MM.1S (cell line): ENCODE results near the gene SYT9.

Experiments used
- DNase-seq: peaks from one replicate; pipeline ENCODE4 v3.0.0-alpha.2; 2015
- H2AFZ ChIP-seq: fragments of 300-600 bp; sonication (generic); 2 replicates; pipeline ENCODE4 v1.6.0; 2016; ENCODE audit warnings: antibody characterized with exemption, low read length
- H3F3A ChIP-seq: fragments of 300-600 bp; sonication (generic); 2 replicates; pipeline ENCODE4 v1.6.1; 2016; ENCODE audit warnings: mild to moderate bottlenecking, antibody characterized with exemption, low read length, moderate library complexity, mixed read lengths; ENCODE audit not compliant: insufficient read depth
- H3K27ac ChIP-seq: fragments of 300-600 bp; sonication (generic); 2 replicates; pipeline ENCODE4 v1.5.1; 2016; ENCODE audit warnings: mild to moderate bottlenecking, low read length
- H3K27me3 ChIP-seq: fragments of 300-600 bp; sonication (generic); replicated peaks from 2 replicates; pipeline ENCODE4 v1.6.0; 2016; ENCODE audit warnings: low read length; ENCODE audit not compliant: insufficient read depth
- H3K36me3 ChIP-seq: fragments of 300-600 bp; sonication (generic); replicated peaks from 2 replicates; pipeline ENCODE4 v1.6.1; 2016; ENCODE audit warnings: mild to moderate bottlenecking, low read length, mixed read lengths; ENCODE audit not compliant: insufficient read depth
- H3K4me1 ChIP-seq: fragments of 300-600 bp; sonication (generic); 2 replicates; pipeline ENCODE4 v1.6.1; 2016; ENCODE audit warnings: low read length, mixed read lengths
- H3K4me2 ChIP-seq: fragments of 300-600 bp; sonication (generic); 2 replicates; pipeline ENCODE4 v1.6.0; 2016; ENCODE audit warnings: low read depth, low read length
- H3K4me3 ChIP-seq: fragments of 300-600 bp; sonication (generic); 2 replicates; pipeline ENCODE4 v1.5.1; 2016; ENCODE audit warnings: low read length, mixed read lengths
- H3K79me2 ChIP-seq: fragments of 300-600 bp; sonication (generic); 2 replicates; pipeline ENCODE4 v1.6.1; 2016; ENCODE audit warnings: mixed run types, low read length, mixed read lengths
- H3K9ac ChIP-seq: fragments of 300-600 bp; sonication (generic); 2 replicates; pipeline ENCODE4 v1.6.1; 2016; ENCODE audit warnings: low read length, mixed read lengths
- H3K9me2 ChIP-seq: fragments of 300-600 bp; sonication (generic); replicated peaks from 2 replicates; pipeline ENCODE4 v1.6.1; 2016; ENCODE audit warnings: mild to moderate bottlenecking, low read length, mixed read lengths; ENCODE audit not compliant: insufficient read depth
- H3K9me3 ChIP-seq: fragments of 300-600 bp; sonication (generic); replicated peaks from 2 replicates; pipeline ENCODE4 v1.6.1; 2016; ENCODE audit warnings: mild to moderate bottlenecking, low read length, mixed read lengths; ENCODE audit not compliant: insufficient read depth
- H4K20me1 ChIP-seq: fragments of 300-600 bp; sonication (generic); 2 replicates; pipeline ENCODE4 v1.6.1; 2016; ENCODE audit warnings: mild to moderate bottlenecking, low read length, moderate library complexity, mixed read lengths; ENCODE audit not compliant: insufficient read depth
- EZH2 ChIP-seq: fragments of 300-600 bp; sonication (generic); optimal IDR thresholded peaks from 2 replicates; pipeline ENCODE3; 2017; ENCODE audit warnings: low read depth, mild to moderate bottlenecking, antibody characterized with exemption, low read length, mixed read lengths
- EZH2phosphoT487 ChIP-seq: fragments of 300-600 bp; sonication (generic); IDR thresholded peaks from 2 replicates; pipeline ENCODE4 v1.6.1; 2018; ENCODE audit warnings: antibody characterized with exemption, low read length
- TF ChIP-seq, protein P1 (sequence below): fragments of 300-600 bp; sonication (generic); IDR thresholded peaks from 2 replicates; pipeline ENCODE4 v1.5.1; 2016; ENCODE audit warnings: antibody characterized with exemption, low read length, mixed read lengths

The SYT9 gene

DNA sequence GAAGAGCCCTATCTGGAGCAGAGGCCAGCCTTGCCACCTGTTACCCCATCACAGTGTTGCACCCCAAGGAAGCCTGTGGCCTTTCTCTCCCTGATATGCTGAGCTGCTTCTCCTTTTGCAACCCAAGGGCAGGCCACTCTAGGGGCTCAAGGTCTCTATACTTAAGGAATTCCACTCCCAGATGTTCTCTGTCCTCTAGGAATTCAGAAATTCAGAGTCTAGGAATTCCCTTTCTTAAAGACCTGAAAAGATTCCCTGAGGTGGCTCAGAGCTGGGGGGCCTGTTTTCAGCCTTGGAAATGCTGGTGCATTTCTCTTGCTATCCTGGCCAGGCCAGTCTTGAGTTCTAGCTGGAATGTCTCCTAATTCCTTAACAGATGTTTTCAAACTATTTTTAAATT lies 165.6 kb downstream of the SYT9 start:
- Histone ChIP-seq H3K9me2 (no peaks in the 10 kb centered on the region), H3K4me3 (no peak overlapping the region), H3K27me3 (no peaks in the 10 kb centered on the region), H3K27ac (no peak overlapping the region), H4K20me1 (no peaks in the 10 kb centered on the region), H3K4me2 (no peak overlapping the region), H3K36me3 (no peaks in the 10 kb centered on the region), H3K4me1 (no peaks in the 10 kb centered on the region), H3K79me2 (no peaks in the 10 kb centered on the region), H3K9ac (no peak overlapping the region), H2AFZ (no peak overlapping the region), H3F3A (no peaks in the 10 kb centered on the region), H3K9me3 (no peaks in the 10 kb centered on the region)
- TF ChIP-seq EZH2 (no peak), EZH2phosphoT487 (no peak)
- TF ChIP-seq, protein P1, sequence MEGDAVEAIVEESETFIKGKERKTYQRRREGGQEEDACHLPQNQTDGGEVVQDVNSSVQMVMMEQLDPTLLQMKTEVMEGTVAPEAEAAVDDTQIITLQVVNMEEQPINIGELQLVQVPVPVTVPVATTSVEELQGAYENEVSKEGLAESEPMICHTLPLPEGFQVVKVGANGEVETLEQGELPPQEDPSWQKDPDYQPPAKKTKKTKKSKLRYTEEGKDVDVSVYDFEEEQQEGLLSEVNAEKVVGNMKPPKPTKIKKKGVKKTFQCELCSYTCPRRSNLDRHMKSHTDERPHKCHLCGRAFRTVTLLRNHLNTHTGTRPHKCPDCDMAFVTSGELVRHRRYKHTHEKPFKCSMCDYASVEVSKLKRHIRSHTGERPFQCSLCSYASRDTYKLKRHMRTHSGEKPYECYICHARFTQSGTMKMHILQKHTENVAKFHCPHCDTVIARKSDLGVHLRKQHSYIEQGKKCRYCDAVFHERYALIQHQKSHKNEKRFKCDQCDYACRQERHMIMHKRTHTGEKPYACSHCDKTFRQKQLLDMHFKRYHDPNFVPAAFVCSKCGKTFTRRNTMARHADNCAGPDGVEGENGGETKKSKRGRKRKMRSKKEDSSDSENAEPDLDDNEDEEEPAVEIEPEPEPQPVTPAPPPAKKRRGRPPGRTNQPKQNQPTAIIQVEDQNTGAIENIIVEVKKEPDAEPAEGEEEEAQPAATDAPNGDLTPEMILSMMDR, result no peak
- no peak for DNase-seq

DNA sequence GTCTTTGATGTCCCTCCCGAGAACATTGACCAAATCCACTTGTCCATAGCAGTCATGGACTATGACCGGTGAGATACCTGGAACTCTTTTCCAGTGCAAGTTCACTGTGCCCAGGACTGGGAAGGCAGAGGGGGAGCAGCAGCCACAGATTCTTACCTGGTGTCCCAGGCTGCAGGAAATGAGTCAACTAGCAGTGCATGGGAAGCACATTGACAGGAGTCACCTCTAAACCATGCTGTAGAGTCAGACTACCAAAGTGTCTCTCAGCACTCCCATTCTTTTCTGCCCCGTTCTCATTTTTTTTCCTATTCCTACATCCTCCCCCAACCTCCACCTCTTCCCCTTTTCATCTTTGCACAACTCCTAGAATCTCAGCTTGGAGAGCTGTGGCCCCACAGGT lies 166.4 kb downstream of the SYT9 start:
- Histone ChIP-seq H3K27me3 (no peaks in the 10 kb centered on the region), H3K9me2 (no peaks in the 10 kb centered on the region)
- TF ChIP-seq, protein P1, result no peak
- TF ChIP-seq EZH2, result no peak
- TF ChIP-seq EZH2phosphoT487, result no peak

DNA sequence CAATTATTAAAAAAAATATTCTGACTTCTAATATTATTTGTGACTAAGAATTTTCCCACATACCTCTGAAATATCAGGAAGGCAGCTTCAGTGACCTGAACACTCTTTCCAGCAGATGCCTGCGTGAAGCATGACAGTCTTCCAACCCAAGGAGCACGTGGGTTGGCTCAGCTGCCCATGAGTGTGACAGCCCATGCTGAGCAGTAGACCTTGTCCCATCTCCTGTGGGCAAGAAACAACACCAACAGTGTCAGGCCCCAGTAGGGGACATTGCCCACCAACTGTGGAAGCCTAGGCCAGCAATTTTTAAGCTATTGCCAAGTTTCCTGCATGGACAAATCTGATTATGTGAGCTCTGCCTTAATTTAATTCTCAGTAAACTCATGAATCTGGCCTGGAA lies 167.2 kb downstream of the SYT9 start:
- H3K4me1 ChIP-seq, result peaks cover 10% of the 10 kb centered on the region
- H3K36me3 ChIP-seq, result no peaks in the 10 kb centered on the region
- H3K4me3 ChIP-seq, result no peak overlapping the region
- H3K9me3 ChIP-seq, result no peaks in the 10 kb centered on the region
- H3K4me2 ChIP-seq, result no peak overlapping the region
- H4K20me1 ChIP-seq, result no peaks in the 10 kb centered on the region
- no peak for DNase-seq
- H3K9me2 ChIP-seq, result no peaks in the 10 kb centered on the region
- H3K79me2 ChIP-seq, result no peaks in the 10 kb centered on the region
- H3K27ac ChIP-seq, result no peak overlapping the region
- H3K9ac ChIP-seq, result no peak overlapping the region
- no peak overlapping the region for H2AFZ ChIP-seq
- H3K27me3 ChIP-seq, result no peaks in the 10 kb centered on the region
- no peaks in the 10 kb centered on the region for H3F3A ChIP-seq
- TF ChIP-seq, protein P1, result no peak
- TF ChIP-seq EZH2phosphoT487 (no peak), EZH2 (no peak)

More for the DNA sequence above, 166.4 kb downstream of the SYT9 start:
- H3K4me3 ChIP-seq, result no peak overlapping the region
- H3F3A ChIP-seq, result no peaks in the 10 kb centered on the region
- no peaks in the 10 kb centered on the region for H3K36me3 ChIP-seq
- no peak for DNase-seq
- H2AFZ ChIP-seq, result no peak overlapping the region
- H3K9me3 ChIP-seq, result no peaks in the 10 kb centered on the region
- no peaks in the 10 kb centered on the region for H4K20me1 ChIP-seq
- H3K4me2 ChIP-seq, result no peak overlapping the region
- peaks cover 5% of the 10 kb centered on the region for H3K4me1 ChIP-seq
- no peak overlapping the region for H3K9ac ChIP-seq
- H3K79me2 ChIP-seq, result no peaks in the 10 kb centered on the region
- H3K27ac ChIP-seq, result no peak overlapping the region
